Cardiac fibroblast (primary cell): ENCODE measurements around the gene OR7G3.

Source experiments
- DNase-seq, 2 donors: peaks; one replicate each; pipeline versions ENCODE4 v3.0.0 to v3.0.0-alpha.2; 2010; ENCODE audit warnings: low read depth in 2 of 2
- H3K4me3 ChIP-seq, 2 donors: replicated peaks in 1 of 2; 1 replicate in 1 of 2; 2 replicates in 1 of 2; pipeline ENCODE4 v1.5.1; 2011; ENCODE audit warnings: low read depth in 2 of 2, low read length in 2 of 2, mild to moderate bottlenecking in 2 of 2, moderate library complexity in 1 of 2
- TF ChIP-seq, protein P1 (sequence below): IDR thresholded peaks from one replicate; pipeline ENCODE4 v1.5.1; 2011; ENCODE audit warnings: low read depth, mild to moderate bottlenecking, low read length, inconsistent platforms

The OR7G3 gene

DNA sequence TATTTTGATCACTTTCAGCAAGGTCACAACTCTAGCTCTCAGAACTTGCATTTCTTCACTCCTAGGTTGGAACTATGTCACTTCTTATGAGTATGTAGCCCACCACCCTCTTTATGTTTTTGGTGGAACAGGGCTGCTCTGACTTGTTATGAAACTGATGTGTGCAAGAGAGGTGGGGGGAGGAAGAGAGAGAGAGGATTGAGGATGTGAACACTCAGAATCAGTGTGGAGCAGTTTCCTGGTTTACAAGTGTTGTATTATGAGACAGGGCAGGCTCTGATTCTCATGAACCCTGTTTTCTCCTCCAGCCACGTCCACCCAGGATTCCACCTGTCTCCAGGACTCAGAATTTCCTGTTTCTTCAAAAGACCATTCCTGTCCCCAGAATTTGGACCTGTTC is 29.6 kb upstream of the OR7G3 start:
- no peak overlapping the region for H3K4me3 ChIP-seq
- no peak for DNase-seq
- TF ChIP-seq, protein P1, sequence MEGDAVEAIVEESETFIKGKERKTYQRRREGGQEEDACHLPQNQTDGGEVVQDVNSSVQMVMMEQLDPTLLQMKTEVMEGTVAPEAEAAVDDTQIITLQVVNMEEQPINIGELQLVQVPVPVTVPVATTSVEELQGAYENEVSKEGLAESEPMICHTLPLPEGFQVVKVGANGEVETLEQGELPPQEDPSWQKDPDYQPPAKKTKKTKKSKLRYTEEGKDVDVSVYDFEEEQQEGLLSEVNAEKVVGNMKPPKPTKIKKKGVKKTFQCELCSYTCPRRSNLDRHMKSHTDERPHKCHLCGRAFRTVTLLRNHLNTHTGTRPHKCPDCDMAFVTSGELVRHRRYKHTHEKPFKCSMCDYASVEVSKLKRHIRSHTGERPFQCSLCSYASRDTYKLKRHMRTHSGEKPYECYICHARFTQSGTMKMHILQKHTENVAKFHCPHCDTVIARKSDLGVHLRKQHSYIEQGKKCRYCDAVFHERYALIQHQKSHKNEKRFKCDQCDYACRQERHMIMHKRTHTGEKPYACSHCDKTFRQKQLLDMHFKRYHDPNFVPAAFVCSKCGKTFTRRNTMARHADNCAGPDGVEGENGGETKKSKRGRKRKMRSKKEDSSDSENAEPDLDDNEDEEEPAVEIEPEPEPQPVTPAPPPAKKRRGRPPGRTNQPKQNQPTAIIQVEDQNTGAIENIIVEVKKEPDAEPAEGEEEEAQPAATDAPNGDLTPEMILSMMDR = no peak

DNA sequence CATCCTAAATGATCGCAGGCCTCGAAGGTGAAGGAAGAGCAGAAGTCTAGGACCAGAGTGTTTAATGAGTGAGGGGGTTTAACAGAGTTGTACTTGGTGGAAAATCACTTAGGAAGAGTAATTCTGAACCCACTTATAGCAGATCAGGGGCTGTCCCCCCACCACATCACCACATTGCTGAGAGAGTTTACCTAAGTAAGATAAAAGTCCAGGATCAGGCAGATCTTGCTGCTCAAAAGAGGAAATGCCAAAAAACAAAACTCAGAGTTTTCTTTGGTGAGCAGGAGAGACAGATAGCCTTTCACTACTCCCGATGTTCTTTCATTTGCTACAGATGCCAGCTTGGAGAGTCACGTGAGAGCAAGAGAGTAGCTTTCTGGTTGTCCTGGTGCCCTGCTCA is 28.8 kb upstream of the OR7G3 start:
- H3K4me3 ChIP-seq = no peak overlapping the region
- TF ChIP-seq, protein P1 = no peak
- DNase-seq = no peak

DNA sequence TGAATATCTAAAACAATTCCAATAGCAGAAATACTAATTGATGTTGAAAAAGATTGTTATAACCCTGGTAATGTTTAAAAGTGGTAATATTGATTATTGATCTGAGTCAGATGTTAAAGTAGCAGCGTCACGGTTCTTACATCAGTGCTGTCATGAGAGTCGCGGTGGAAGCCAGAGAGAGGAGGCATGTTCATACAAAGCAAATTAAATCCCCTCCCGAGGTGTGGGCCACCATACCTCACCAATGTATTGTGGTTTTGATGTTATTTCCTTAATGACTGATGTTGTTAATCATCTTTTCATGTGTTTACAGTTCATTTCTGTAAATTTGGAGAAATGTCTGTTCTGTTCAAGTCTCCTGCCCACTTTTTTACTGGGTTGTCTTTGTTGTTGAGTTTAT is 24.6 kb upstream of the OR7G3 start:
- TF ChIP-seq, protein P1 = no peak

DNA sequence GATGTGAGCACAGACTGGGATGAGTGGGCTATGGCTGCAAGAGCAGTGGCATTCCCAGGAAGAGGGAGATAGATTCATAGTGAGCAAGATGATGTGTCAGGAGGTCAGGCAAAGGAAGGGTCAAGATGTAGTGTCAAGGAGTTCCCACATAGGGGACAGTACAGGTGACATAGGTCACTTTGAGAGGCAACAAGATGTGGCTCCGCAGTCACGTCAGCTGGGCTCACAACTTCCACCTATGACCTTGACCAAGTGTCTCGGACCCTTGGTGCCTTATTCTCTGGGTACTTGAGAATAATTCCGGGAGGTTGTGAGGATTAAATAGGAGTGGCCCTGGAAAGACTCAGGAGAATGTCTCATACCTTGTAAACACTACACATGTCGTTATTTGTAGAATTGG is 23.9 kb upstream of the OR7G3 start:
- TF ChIP-seq, protein P1 = no peak
- no peak for DNase-seq
- H3K4me3 ChIP-seq = no peak overlapping the region

More for the DNA sequence above, 24.6 kb upstream of the OR7G3 start:
- no peak overlapping the region for H3K4me3 ChIP-seq
- DNase-seq = no peak

DNA sequence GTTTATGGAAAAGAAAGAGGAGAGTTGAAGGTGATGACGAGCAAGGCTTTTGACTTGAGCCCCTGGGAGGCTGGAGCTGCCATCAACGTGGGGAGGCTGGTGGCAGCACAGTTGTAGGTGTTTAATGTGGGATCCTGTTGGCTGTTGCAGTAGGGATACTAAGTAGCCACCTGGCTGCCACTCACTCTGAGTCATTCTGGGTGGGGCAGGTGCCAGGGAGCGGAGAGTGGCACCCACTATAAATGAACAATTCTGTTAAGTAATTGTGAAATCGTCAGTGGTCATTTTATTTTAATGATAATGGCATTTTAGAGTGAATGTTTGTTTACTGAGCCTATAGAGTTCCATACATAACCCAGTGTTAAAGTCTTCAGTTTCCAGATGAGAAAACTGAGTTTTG is 23.2 kb upstream of the OR7G3 start:
- H3K4me3 ChIP-seq = no peak overlapping the region
- no peak for DNase-seq
- TF ChIP-seq, protein P1 = no peak

DNA sequence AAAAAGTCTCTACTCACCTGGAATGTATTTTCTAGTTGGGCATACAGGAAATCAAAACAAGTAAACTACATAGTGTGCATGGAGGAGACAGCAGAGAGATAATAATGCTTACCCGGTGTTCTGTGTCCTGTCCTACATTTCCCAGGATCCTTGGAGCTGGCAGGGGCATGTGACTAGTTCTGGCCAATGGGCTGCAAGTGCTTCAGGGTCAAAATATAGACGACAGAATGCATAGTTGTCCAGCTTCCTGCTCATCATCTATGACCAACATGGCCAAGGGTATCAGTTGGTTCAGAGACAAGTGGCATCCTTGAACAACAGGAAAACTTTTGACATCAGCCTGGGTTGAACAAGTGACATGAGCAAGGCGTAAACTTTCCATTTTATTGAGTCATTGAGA is 21.9 kb upstream of the OR7G3 start:
- DNase-seq = no peak
- TF ChIP-seq, protein P1 = no peak

DNA sequence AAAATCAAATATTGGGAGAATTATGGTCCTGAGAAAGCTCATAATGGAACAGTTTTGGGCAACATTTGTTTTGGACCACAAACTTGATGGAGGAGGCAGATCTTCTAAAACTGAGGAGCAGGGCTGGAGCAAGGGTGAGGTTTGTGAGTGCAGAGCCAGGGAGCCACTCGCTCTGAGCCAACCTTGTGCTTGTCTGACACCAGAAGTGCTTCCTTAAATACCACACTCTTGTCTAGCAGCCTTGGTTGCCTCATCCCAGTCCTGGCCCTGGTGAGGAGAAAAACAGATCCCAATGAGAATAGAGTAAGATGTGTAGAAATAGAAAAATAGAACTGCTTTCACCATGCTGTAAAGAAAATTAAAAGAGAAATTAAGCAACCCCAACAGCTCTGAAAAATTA is 20.1 kb upstream of the OR7G3 start:
- no peak overlapping the region for H3K4me3 ChIP-seq
- DNase-seq = no peak
- TF ChIP-seq, protein P1 = no peak

More for the DNA sequence above, 21.9 kb upstream of the OR7G3 start:
- H3K4me3 ChIP-seq = no peak overlapping the region
